Cortex of kidney (tissue), 1 donor: ENCODE measurements around the gene SMIM24.
"Not testable (repeated sequence)": the region's sequence is repeated elsewhere in the genome, so short reads cannot be mapped to it uniquely, and the experiment has no call there.

ENCODE experiments used
- DNase-seq: peaks from one replicate; lab custom pipeline; 2025; lab: John Stamatoyannopoulos, UW

The SMIM24 gene

DNA sequence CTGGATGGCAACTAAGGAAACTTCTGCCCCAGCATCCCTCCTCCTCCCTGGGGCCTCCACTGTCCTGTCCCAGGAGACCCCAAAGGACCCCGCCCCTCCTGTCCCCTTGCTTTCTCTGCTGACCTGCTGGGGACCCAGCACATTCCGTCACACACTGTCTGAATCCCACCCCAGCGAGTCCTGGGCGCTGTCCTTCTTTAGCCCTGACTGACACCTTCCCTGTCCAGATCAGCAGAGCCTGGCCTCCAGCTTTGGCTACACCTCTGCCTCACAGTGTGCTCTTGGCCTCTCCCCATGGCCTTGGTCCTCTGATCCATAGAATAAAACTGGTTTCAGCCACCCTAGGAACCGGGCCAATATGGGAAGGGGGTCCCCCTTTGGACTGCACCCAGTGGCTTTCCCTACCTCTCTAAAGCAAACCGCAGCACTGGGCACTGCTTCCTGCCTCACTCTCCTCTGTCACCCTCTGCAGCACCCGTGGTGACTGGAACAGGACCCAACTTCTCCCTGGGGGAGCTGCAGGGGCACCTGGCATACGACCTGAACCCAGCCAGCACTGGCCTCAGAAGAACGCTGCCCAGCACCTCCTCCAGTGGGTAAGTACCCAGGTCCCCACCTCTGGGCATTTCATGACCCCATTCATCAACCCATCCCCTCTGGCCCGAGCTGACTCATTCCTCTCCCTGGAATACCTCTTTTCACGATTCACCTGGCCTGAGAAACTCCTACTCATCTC is 46.4 kb downstream of the SMIM24 start:
- DNase-seq = no peak

DNA sequence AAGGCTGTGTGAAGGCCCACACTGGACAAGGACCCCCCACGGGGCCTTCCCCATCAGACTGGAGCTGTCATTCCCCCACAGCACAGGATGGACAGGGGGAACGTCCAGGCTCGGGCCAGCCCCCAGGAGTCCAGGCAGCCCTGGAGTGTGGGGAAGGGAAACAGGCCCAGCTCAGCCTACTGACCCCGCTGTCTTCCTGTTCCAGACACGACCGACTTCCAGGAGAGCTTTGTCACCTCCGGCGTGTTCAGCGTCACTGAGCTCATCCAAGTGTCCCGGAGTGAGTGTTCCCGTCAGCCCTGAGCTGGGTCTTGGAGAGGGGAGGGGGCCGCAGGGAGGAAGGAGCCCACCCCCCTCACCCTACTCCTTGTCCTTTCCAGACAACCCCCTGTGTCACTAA is 47.0 kb downstream of the SMIM24 start:
- DNase-seq = no peak

DNA sequence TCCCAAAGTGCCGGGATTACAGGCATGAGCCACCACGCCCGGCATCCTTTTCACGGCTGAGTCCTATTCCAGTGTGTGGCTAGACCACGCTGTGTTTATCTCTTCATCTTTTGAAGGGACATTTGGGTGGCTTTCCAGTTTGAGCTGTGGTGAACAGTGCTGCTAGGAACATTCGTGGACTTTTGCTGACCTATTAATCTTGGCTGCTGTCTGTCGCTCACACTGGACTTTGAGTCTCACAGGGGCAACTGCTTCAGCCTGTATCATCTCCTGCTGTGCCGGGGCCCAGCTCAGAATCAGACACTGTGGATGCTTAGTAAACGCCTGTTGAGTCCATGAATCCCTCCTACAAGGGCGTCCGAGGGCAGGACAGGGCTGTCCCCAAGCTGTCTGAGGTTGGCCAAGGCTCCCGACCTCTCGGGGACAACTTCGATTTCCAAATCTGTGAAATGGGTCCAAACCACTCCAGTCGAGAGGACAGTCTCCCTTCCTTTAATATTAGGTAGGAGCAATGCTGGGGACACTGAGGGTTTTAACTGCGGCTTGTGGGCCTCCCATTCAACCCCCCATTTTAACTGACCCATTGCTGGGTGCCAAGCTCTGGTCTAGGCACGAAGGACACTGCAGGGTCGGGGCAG is 48.4 kb downstream of the SMIM24 start:
- no peak for DNase-seq

DNA sequence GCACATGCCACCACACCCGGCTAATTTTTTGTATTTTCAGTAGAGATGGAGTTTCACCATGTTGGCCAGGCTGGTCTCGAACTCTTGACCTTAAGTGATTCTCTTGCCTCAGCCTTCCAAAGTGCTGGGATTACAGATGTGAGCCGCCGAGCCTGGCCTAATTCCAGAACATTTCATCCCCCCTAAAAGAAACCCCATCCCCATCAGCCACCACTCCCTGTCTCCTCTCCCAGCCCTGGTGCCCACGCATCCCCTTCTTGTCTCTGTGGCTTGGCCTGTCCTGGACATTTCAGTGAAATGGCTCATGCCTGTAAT is 50.0 kb downstream of the SMIM24 start:
- not testable (repeated sequence) for DNase-seq

DNA sequence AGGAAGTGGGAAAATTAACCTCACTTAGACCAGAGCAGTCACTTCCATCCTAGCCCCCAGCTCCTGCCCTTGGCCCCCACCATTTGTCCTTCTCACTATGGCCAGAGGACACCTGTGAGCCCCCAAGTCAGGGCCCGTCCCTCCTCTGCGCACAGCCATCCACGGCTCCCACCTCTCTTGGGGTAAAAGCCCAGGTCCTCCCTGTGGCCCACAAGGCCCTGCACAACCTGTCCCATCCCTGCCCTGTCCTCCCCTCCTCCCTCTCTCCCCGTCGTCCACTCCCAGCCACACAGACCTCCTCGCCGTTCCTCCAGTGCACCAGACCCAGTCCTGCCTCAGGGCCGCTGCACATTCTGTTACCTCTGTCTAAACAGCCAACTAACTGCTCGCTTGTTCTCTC is 53.9 kb downstream of the SMIM24 start:
- DNase-seq = no peak
